Glomerular visceral epithelial cell (primary cell): ENCODE measurements around the gene ZNF324.
A peak's percentile ranks its signal among the peaks of the same experiment; 100 is the strongest.
"Not testable (repeated sequence)": the region's sequence is repeated elsewhere in the genome, so short reads cannot be mapped to it uniquely, and the experiment has no call there.

Source experiments
- DNase-seq: peaks from one replicate; pipeline ENCODE4 v3.0.0-alpha.2; 2016; ENCODE audit errors: extremely low spot score

Gene ZNF324

DNA sequence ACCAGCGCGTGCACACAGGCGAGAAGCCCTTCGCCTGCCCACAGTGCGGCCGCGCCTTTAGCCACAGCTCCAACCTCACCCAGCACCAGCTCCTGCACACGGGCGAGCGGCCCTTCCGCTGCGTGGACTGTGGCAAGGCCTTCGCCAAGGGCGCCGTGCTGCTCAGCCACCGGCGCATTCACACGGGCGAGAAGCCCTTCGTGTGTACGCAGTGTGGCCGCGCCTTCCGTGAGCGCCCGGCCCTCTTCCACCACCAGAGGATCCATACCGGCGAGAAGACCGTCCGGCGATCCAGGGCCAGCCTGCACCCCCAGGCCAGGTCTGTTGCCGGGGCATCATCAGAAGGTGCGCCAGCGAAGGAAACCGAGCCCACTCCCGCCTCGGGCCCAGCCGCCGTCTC, 4.9 kb downstream of the ZNF324 start:
- no peak for DNase-seq

DNA sequence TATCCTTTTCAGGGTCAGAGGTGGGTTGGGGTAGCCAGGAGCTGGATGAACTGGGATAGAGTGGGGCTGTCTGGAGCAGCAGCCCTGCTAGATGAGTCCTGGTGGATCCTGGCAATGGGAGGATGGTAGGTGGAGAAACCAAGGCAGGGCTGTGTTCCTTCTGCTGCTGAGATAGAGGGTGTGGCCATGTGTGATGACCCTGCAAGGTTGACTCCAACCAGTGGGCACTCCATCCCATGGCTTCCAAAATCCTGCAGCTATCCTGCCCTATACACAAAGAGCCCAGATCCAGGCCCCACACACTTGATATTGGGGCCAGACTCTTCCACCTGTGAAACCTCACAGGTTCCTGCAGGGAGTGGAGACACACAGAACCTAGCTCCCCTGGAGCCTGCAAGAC, 6.9 kb downstream of the ZNF324 start:
- no peak for DNase-seq

DNA sequence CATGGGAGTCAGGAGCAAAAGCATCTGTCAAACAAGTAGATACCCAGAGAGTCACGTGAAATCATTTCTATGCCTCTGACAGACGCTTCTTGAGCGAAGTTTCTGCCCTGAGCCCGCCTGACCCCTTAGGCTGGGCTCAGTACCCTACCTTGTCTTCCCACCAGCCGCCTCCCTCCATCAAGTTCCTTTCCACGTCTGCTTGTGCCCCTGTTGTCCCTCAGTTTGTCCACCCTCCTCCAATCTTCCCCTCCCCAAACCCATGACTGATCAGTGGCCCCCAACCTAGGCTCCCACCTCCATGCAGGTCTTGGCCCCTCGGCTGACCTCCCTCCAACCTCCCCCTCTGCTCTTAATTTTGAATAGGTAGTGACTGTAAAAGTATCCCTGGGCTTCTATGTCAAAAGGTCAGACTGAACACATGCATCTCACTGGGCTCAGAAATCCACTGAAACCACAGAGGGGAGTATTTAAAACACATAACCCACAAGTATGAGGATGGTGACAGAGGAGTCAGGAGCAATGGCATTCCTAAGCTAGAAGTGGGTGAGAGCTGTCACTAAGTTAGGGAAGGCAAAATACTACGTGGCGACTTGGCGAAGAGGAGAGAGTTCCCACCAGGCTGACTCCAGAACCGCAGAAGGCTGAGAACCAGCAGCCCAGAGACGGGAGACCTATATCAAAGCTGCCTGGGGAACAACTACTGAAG, 7.6 kb downstream of the ZNF324 start:
- DNase-seq = peak; percentile 51

DNA sequence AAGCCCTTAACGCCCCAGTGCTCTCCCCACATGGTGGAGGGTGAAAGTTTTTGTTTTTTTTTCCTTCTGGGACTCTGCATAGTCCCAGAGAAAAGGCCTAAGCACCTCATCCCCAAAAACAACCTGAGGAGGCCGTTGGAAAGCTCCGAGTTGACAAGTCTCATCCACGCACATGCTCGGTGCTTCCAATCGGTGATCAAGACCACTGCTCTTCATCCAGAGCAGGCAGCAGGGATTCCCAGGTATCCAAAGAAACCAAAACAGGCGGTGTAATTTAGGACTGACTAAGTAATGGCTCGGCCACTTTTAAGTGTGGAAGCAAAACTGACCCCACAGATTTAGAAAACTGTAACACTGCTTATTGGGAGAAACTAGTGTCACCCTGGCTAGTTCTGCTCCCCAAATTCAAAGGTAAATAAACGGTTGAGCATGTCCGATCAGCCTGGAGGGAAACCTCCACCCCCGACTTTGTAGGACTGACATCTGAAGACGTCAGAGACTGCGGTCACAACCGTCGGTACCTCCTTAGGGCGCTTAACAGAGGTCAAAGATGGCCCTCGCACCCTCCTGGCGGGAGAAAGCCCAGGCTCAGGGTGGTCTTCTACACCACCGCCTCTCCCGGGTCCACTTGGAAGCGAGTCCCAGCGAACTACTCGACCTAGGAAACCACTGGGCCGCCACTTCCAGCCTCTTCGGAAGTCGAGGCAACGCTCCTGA, 8.3 kb downstream of the ZNF324 start:
- no peak for DNase-seq

DNA sequence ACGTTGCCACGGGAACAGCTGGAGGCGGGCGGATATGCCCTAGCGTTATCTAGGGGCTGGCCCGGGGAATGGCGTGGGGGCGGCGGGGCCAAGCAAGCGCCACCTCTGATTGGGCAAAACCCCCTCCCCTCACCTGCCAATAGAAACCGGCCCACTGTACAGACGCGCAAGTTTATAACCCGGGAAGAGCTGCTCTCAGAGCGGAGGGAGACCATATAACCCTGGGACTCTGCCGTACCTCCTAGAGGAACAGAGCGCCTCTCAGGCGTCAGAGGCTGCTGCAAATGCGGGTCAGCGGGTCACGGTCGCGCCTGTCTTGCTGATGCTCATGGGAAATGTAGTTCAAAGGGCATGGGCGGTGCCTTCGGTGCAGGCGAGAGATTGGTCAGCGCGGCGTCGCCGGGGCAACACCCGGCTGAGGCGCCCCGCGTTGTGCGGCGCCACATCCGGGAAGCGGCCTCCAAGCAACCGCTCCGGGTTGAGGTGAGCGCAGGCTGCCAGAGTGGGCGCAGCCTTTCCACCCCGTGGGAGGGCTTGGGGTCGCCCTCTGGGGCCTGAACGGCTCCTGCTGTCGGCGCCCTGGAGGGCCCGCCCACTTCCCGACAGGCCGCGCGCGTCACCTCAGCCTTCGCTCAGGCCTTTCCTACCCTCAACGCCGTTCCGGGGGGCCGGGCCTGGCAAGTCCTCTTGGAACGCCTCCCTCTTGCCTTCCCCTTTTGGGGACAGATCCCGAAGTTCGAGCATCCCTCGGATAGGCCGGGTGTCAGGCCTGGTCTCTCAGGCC, 9.0 kb downstream of the ZNF324 start, which contains the start of gene ZNF446:
TSS of gene ZNF446 (plus strand) at position 639 of the 784 bp plus-strand sequence. CDS start 867 bp downstream, outside the sequence.
- peak; percentile 94 for DNase-seq

DNA sequence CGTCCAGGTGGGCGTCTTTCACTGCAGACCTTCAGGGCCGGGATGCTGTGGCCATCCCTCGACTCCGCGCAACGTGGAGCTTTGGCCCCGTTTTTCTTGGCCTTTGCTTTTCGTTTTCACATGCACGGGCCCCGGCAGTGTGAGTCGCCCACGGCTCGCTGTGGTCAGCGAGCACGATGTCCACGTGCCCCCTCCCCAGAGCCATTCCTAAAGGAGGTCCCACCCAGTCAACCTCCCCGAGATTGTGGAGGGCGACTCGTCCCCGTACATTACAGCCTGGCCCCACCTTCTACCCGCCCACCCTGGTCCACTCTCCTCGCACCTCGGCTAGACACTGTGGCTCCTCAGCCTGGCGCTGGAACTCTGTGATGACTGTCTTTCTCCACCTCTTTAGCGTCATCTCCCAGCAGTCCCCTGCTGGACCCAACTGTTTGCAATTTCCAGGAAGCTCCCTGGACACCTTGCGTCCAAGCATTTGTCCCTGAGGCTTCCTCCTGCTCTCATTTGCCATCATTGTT, 9.7 kb downstream of the ZNF324 start:
- DNase-seq = no peak

DNA sequence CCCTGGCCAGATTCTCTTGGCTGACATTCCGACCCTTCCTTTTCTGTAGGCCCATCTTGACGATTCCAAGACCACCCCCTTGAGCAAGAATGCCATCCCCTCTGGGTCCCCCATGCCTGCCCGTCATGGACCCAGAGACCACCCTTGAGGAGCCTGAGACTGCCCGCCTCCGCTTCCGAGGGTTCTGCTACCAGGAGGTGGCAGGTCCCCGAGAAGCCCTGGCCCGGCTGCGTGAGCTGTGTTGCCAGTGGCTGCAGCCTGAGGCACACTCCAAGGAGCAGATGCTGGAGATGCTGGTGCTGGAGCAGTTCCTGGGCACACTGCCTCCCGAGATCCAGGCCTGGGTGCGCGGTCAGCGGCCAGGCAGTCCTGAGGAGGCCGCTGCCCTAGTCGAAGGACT, 10.2 kb downstream of the ZNF324 start:
- DNase-seq = no peak

DNA sequence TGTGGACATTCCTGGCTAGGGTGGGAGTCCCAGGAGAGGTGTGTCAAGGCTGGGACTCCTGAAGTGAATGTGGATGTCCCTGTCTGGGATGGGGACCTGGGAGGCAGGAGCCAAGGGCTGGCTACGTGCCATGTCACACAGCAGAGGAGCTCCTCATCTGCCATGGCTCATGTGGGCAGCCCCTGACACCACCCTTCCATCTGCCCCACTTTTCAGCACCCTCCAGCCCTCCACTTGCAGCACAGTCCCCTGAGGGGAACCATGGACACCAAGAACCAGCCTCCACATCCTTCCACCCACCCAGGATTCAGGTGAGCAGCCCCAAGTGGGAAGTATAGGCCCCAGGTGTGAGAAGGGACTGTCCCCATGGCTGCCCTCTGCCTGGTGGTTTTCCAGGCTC, 11.0 kb downstream of the ZNF324 start:
- no peak for DNase-seq

DNA sequence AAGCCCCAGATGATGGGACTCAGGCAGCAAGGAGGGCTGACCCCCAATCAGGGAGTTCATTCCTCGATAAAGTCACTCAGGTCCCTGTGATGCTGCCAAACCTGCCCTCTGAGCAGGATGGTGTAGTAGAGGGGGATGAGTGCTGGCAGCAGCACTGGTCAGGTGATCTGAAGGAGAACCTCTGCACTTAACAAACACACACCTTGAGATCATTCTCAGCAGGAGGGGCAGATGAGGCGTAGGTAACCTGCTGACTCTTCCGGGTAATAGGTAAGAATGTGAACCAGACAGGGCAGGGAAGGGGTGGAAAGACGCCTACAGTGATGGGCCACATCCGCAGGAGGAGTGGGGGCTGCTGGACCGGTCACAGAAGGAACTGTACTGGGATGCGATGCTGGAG, 12.4 kb downstream of the ZNF324 start:
- no peak for DNase-seq

DNA sequence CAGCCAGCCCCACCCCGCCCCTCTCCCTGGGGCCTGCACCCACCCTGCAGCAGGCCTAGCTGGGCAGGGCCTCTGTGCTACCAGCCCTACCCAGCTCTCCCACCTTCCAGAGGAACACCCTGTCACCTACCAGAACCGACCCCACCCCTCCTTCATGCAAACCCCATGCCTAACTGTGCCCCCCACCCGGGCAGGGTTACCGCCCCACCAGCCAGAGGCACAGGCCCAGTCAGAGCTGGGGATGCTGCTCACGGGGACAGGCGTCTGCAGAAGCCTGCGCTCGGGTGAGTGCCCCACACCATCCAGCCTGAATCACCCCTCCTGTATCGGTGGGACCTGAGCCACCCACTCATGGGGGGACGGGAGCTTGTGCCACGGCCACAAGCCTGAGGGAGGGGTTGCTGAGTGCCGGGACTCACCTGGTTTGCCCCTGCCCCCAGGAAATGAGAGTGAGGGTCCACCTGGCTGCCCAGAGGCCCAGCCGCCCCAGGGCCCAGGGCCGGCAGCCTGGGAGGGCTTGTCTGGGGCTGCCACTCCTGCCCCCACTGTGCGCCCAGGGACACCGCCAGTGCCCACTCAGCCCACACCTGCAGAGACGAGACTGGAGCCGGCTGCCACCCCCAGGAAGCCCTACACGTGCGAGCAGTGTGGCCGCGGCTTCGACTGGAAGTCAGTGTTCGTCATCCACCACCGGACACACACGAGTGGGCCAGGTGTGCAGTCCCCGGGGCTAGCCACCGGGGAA, 13.0 kb downstream of the ZNF324 start:
- no peak for DNase-seq

DNA sequence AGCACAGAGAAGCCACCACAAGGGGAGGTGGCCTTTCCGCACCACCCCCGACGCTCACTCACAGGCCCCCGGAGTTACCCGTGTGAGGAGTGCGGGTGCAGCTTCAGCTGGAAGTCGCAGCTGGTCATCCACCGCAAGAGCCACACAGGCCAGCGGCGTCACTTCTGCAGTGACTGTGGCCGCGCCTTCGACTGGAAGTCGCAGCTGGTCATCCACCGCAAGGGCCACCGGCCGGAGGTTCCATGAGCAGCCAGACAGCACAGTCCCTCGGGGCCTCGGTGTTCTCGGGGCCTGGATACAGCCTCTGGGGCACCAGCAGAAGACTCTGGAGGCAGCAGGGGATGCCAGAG, 13.6 kb downstream of the ZNF324 start:
- no peak for DNase-seq

DNA sequence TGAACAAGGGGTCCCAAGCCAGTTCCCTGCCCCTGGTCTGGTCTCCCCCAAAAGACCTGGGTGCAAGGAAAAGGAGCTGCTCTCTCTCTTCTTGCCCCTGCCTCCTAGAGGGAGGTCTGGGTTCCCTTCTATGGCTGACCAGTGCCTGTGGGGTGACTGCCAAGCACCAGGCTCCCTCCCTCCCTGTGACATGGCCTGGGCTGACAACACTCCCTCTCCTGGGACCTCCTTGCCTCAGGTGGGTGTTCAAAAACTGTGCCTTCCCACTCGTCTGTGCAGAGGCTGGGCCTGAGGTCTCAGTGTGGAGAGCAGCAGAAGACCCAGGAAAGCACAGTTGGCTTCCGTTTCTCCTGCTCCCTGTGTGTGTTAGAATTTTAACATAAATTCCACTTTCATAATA, 14.0 kb downstream of the ZNF324 start:
- no peak for DNase-seq

DNA sequence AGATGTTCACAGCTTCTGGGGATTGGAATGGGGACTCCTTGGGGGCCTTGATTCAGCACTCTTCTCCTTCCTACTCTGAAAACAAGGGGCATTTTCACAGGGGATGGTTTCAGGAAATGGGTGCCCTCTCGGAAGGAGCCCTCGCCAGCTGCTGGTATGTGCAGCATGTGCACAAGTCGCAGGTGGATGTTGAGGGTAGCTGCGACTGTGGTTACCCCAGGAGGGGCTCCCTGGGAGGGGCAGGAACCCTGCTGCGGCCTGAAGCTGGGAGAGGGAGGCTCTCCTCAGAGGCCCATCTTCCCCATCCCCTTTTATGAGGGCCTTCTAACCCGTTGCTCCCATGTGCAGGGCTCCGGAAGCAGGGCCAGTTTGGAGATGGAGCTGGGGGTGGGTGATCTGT, 15.5 kb downstream of the ZNF324 start:
- DNase-seq = no peak

DNA sequence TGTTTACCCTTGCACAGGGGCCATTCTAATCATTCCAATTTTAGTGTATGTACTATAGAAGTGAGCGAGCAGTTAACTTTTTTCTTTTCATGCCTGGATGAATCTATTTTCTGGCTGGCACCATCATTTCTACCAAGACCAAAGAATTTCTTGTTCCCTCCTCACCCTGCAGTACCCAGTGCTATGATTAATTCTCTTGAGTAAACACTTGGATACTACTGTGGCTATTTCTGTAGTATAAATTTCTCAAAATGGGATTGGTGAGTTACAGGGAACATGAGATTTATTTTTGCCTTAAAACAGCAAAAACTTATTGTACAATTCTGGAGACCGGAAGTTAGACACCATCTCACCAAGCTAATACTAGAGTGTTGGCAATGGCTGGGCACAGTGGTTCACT, 16.9 kb downstream of the ZNF324 start:
- DNase-seq = no peak

DNA sequence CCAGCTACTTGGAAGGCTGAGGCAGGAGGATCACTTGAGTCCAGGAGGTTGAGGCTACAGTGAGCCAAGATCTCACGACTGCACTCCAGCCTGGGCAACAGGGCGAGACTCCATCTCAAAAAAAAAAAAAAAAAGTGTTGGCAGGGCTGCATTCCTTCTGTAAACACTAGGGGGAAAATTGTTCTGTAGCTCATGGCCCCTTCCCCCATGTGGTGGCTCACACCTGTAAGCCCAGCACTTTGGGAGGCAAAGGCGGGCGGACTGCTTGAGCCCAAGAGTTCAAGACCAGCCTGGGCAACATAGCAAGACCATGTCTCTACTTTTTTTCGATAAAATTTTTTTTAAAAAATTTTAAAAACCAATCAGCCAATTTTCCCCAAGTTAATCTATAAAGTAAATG, 17.5 kb downstream of the ZNF324 start:
- not testable (repeated sequence) for DNase-seq

DNA sequence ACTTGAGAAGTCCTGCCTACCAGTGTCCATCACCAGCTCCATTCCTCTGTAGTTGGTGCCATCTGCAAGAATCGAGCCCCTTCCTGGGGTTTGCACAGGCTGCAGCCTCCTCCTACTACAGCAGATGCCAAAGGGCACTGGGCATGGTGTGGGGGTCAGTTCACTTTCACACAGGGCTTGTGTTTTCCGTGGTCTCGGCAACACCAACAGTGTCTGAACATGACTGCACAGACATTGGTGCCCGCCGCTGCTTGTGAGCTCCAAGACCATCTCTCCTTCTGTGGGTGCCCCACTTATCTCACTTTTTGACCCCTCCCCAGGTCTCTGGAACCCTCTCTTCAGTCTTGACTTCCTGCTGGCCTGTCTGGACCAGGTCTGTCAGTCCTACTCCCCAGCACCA, 24.5 kb downstream of the ZNF324 start:
- no peak for DNase-seq

DNA sequence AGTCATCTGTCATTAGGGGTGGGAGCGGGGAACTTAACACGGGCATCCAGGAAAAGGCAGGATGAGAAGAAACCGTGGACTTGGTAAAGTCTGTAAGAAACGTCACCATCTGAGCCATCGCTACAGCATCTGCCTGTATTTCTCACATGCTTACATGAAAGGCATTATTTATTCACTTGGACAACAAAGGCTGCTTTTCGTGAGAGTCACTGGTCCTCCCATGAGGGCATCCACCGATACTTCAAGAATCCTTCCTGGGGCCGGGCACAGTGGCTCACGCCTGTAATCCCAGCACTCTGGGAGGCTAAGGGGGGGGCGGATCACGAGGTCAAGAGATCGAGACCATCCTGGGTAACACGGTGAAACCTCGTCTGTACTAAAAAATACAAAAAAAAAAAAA, 25.4 kb downstream of the ZNF324 start:
- no peak for DNase-seq

DNA sequence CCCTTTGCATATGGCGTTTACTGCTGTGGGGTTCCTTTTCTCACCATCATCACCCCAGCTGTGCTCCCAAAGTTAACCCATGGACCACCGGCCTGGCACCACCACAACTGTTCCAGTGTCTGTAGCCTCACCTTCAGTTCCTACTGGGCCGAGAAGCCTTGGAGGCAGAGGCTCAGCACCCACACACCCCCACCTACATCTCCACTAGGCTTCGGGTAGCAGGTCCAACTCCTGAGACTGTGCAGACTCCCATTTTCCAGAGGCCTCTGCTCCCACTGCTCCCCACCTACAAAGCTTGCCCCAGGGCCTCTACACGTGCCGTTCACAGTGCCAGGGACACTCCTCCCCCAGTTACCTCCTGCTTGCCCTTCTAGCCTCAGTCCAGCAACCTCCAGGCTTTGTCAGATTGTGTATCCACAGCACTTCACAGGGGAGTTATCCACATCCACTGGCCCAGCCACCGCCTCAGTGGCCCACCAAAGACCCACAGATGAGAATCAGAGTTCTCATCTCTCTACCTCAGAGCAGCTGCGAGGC, 30.8 kb downstream of the ZNF324 start:
- no peak for DNase-seq

DNA sequence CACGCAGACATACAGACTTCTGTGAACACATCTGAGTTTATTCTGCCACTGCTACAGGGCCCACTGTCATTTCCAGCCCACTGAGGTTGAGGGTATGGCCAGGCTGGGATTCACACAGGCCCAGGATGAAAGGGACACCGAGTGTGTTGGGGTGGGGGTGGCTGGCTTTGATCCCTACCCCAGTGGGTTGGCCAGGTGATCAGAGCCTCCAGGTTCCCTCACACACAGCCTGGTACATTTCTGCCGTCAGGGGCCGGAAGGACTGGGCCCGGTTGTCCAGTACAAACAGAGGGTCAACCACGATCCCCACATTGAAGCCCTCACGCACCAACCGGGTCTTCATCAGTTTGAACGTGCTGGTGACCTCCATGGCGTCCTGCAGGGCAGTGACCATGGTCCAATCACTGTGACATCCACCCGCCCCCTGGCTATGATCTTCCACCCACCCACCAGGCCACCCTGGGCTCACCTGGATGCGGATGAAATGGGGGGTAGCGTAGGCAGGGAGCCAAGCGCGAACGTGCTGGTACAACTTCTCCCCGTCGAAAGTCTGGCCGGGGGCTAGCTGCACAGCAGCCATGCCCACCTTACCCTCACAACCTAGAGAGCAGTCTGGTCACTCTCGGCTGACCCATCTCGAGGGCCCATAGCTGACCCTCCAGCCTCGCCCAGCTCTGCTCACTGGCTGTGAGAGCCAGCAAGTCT, 31.6 kb downstream of the ZNF324 start:
- no peak for DNase-seq

DNA sequence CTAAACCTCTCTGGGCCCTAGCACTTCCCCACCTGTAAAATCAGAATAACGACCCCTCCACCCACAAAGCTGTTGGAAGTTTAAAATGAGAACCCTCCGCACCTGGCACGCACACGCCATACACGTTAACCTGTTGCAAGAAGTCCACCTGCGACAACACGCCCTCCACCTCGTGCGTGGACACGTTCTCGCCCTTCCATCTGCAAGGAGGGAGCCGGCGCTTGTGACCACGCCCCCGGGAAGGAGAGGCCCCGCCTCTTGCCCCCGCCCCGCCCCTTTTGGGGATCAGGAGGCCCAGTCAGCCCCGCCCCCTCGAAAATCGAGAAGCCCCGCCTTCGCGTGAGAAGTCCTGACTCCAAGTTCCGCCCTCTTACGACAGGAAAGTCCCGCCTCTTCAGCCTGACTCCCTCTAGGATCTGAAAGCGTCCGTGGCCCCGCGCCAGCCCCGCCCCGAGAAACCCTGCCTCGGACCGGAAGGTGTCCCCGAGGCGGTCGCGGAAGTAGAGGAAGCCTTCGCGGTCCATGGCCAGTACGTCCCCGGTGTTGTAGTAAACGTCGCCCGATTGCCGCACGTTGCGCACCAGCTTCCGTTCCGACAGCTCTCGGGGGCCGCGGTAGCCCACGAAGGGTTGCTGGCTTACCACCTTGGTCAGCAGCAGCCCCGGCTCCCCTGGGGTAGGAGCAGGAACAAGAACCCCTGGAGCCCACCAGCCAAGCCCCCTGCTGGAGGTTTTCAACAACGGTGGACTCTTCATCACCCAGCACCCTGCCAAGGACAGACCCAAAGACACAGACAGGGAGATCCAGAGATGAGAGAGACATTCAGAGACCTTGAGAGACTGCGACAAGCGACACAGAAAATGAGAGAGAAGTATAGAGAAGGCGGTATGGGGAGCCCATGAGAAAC, 32.4 kb downstream of the ZNF324 start:
- DNase-seq = peak; percentile 98
